Skeletal muscle tissue (tissue), 4 donors: Measurements from ENCODE around the gene KIF16B. TPM values are rescaled to one million over a fixed set of nuclear protein-coding genes. Genes with fewer than 3 reads are reported as not detected.

ENCODE experiments used
- H3K27ac ChIP-seq: one replicate; pipeline ENCODE4 v1.7.0; 2013; ENCODE audit warnings: mild to moderate bottlenecking, low read depth, low read length, inconsistent platforms
- H3K27me3 ChIP-seq, 3 donors: one replicate each; pipeline ENCODE4 v1.7.0; 2013; ENCODE audit warnings: low read length in 3 of 3; ENCODE audit not compliant: control insufficient read depth in 3 of 3, insufficient read depth in 3 of 3
- H3K36me3 ChIP-seq, 3 donors: one replicate each; pipeline ENCODE4 v1.7.0; 2013; ENCODE audit warnings: low read length in 3 of 3; ENCODE audit not compliant: control insufficient read depth in 3 of 3, insufficient read depth in 3 of 3
- H3K4me1 ChIP-seq, 3 donors: one replicate each; pipeline ENCODE4 v1.7.0; 2013; ENCODE audit warnings: low read length in 3 of 3, mild to moderate bottlenecking in 3 of 3; ENCODE audit not compliant: control insufficient read depth in 3 of 3, insufficient read depth in 3 of 3
- H3K4me3 ChIP-seq, 3 donors: one replicate each; pipeline ENCODE4 v1.7.0; 2013; ENCODE audit warnings: low read length in 3 of 3
- H3K9ac ChIP-seq, 3 donors: one replicate each; pipeline ENCODE4 v1.7.0; 2013; ENCODE audit warnings: low read length in 3 of 3, mild to moderate bottlenecking in 3 of 3, moderate library complexity in 2 of 3, low read depth in 1 of 3
- H3K9me3 ChIP-seq, 3 donors: one replicate each; pipeline ENCODE4 v1.7.0; 2013; ENCODE audit warnings: low read length in 3 of 3; ENCODE audit not compliant: control insufficient read depth in 3 of 3
- total RNA-seq: library from RNA; depleted of rRNA; stranded (reverse); fragments of >200 nt; gene quantifications from one replicate; pipeline ENCODE4 v1.2.3, GENCODE V29; 2014
- donor health status: Osteomylitis.

Gene KIF16B
- total RNA-seq, 1 donor from 2014 or later = 42.8 TPM

GRCh38 chr20:16287776-16288175, 285.5 kb downstream of the KIF16B start:
- no peak overlapping the region for H3K27ac ChIP-seq
- no peak overlapping the region for H3K4me3 ChIP-seq
- no peaks in the 10 kb centered on the region for H3K27me3 ChIP-seq
- no peaks in the 10 kb centered on the region for H3K9me3 ChIP-seq
- no peaks in the 10 kb centered on the region for H3K36me3 ChIP-seq
- peaks cover 6 to 18% (median 18%) of the 10 kb centered on the region in 3 donors for H3K4me1 ChIP-seq
- H3K9ac ChIP-seq = no peak overlapping the region

- no peaks in the 10 kb centered on the region for H3K27me3 ChIP-seq
- no peak overlapping the region for H3K27ac ChIP-seq
- H3K9me3 ChIP-seq = no peaks in the 10 kb centered on the region
- peaks cover 6 to 18% (median 18%) of the 10 kb centered on the region in 3 donors for H3K4me1 ChIP-seq
- no peak overlapping the region for H3K9ac ChIP-seq
- H3K36me3 ChIP-seq = no peaks in the 10 kb centered on the region
- no peak overlapping the region for H3K4me3 ChIP-seq
Measured at GRCh38 chr20:16286601-16287000, 286.6 kb downstream of the KIF16B start.

GRCh38 chr20:16284385-16285100, 288.7 kb downstream of the KIF16B start:
- no peaks in the 10 kb centered on the region for H3K36me3 ChIP-seq
- H3K27ac ChIP-seq = peak overlapping the region; percentile 63
- H3K9me3 ChIP-seq = no peaks in the 10 kb centered on the region
- peak overlapping the region in 1 of 3 donors; percentile 42 for H3K9ac ChIP-seq
- no peaks in the 10 kb centered on the region for H3K27me3 ChIP-seq
- peaks cover 6 to 18% (median 18%) of the 10 kb centered on the region in 3 donors for H3K4me1 ChIP-seq
- H3K4me3 ChIP-seq = peak overlapping the region in 2 of 3 donors; percentile 1

- Histone ChIP-seq H3K9me3 (no peaks in the 10 kb centered on the region), H3K27ac (peak overlapping the region; percentile 63)
Measured at GRCh38 chr20:16283978-16284377, 289.3 kb downstream of the KIF16B start.

GRCh38 chr20:16283307-16283706, 289.9 kb downstream of the KIF16B start:
- no peaks in the 10 kb centered on the region for H3K36me3 ChIP-seq
- H3K27ac ChIP-seq = peak overlapping the region; percentile 63
- H3K9ac ChIP-seq = peak overlapping the region in 1 of 3 donors; percentile 42

More at GRCh38 chr20:16283978-16284377, 289.3 kb downstream of the KIF16B start:
- Histone ChIP-seq H3K36me3 (no peaks in the 10 kb centered on the region), H3K4me1 (peaks cover 6 to 18% (median 18%) of the 10 kb centered on the region in 3 donors), H3K27me3 (no peaks in the 10 kb centered on the region), H3K4me3 (peak overlapping the region in 2 of 3 donors; percentile 1), H3K9ac (peak overlapping the region in 1 of 3 donors; percentile 42)

GRCh38 chr20:16280219-16280618, 293.0 kb downstream of the KIF16B start:
- Histone ChIP-seq H3K36me3 (no peaks in the 10 kb centered on the region), H3K9me3 (no peaks in the 10 kb centered on the region), H3K4me3 (no peak overlapping the region), H3K4me1 (peaks cover 6 to 18% (median 18%) of the 10 kb centered on the region in 3 donors), H3K27ac (no peak overlapping the region), H3K27me3 (no peaks in the 10 kb centered on the region), H3K9ac (no peak overlapping the region)

More at GRCh38 chr20:16283307-16283706, 289.9 kb downstream of the KIF16B start:
- H3K4me1 ChIP-seq = peaks cover 6 to 18% (median 18%) of the 10 kb centered on the region in 3 donors
- no peak overlapping the region for H3K4me3 ChIP-seq
- H3K27me3 ChIP-seq = no peaks in the 10 kb centered on the region
- no peaks in the 10 kb centered on the region for H3K9me3 ChIP-seq

GRCh38 chr20:16279320-16279719, 293.9 kb downstream of the KIF16B start:
- H3K27ac ChIP-seq = no peak overlapping the region
- H3K36me3 ChIP-seq = no peaks in the 10 kb centered on the region
- no peak overlapping the region for H3K4me3 ChIP-seq
- H3K4me1 ChIP-seq = peaks cover 3 to 13% (median 13%) of the 10 kb centered on the region in 3 donors
- no peaks in the 10 kb centered on the region for H3K27me3 ChIP-seq
- H3K9ac ChIP-seq = no peak overlapping the region
- no peaks in the 10 kb centered on the region for H3K9me3 ChIP-seq

- no peak overlapping the region for H3K9ac ChIP-seq
- no peaks in the 10 kb centered on the region for H3K27me3 ChIP-seq
- no peaks in the 10 kb centered on the region for H3K9me3 ChIP-seq
- H3K27ac ChIP-seq = no peak overlapping the region
- H3K4me1 ChIP-seq = no peaks in the 10 kb centered on the region
- no peak overlapping the region for H3K4me3 ChIP-seq
- H3K36me3 ChIP-seq = peaks cover 3 to 9% (median 6%) of the 10 kb centered on the region in 3 donors
Measured at GRCh38 chr20:16273812-16274555, 299.3 kb downstream of the KIF16B start.

GRCh38 chr20:16272780-16273360, 300.4 kb downstream of the KIF16B start:
- Histone ChIP-seq H3K36me3 (peaks cover 3 to 9% (median 6%) of the 10 kb centered on the region in 3 donors), H3K4me1 (no peaks in the 10 kb centered on the region), H3K27me3 (no peaks in the 10 kb centered on the region), H3K9ac (no peak overlapping the region), H3K4me3 (no peak overlapping the region), H3K9me3 (no peaks in the 10 kb centered on the region), H3K27ac (no peak overlapping the region)
